Heart left ventricle (tissue), 16 donors: ENCODE measurements around the gene THSD7B. TPM values are rescaled to one million over a fixed set of nuclear protein-coding genes. Genes with fewer than 3 reads are reported as not detected.
A peak's percentile ranks its signal among the peaks of the same experiment; 100 is the strongest.

Source experiments
- ATAC-seq, 4 donors: fragments of 200-7000 bp; cut with Tn5 transposase; one replicate each; pipeline ENCODE4 v1.9.1; 2020 to 2022; ENCODE audit warnings: moderate library complexity in 4 of 4, mild to moderate bottlenecking in 3 of 4, moderate number of reproducible peaks in 1 of 4
- DNase-seq, 5 donors: peaks; one replicate each; pipeline ENCODE4 v3.0.0-alpha.2; 2020
- H3K27ac ChIP-seq, 12 donors: fragments of 200-600 bp; sonication (generic) in 4 of 12; one replicate each; pipeline versions ENCODE4 v1.5.0 to v1.8.0; 2016 to 2022; ENCODE audit warnings: mild to moderate bottlenecking in 2 of 12
- H3K27me3 ChIP-seq, 9 donors: fragments of 200-600 bp; sonication (generic) in 2 of 9; one replicate each; pipeline versions ENCODE4 v1.5.1 to v1.8.0; 2016 to 2022; ENCODE audit warnings: mild to moderate bottlenecking in 3 of 9
- H3K36me3 ChIP-seq, 9 donors: fragments of 200-600 bp; sonication (generic) in 2 of 9; one replicate each; pipeline versions ENCODE4 v1.5.0 to v1.8.0; 2018 to 2022; ENCODE audit warnings: mild to moderate bottlenecking in 2 of 9
- H3K4me1 ChIP-seq, 12 donors: fragments of 200-600 bp; sonication (generic) in 4 of 12; one replicate each; pipeline versions ENCODE4 v1.5.0 to v1.8.0; 2016 to 2022; ENCODE audit warnings: mild to moderate bottlenecking in 3 of 12
- H3K4me3 ChIP-seq, 12 donors: fragments of 200-600 bp; sonication (generic) in 4 of 12; one replicate each; pipeline versions ENCODE4 v1.5.0 to v1.8.0; 2017 to 2022; ENCODE audit warnings: mild to moderate bottlenecking in 9 of 12, moderate library complexity in 4 of 12
- H3K9me3 ChIP-seq, 12 donors: fragments of 200-600 bp; sonication (generic) in 4 of 12; one replicate each; pipeline versions ENCODE4 v1.5.0 to v1.8.0; 2016 to 2022; ENCODE audit warnings: mild to moderate bottlenecking in 1 of 12
- POLR2A ChIP-seq, 2 donors: fragments of 450-650 bp; IDR thresholded peaks; one replicate each; pipeline ENCODE4 v1.6.1; 2017; ENCODE audit warnings: antibody characterized with exemption in 2 of 2, mild to moderate bottlenecking in 2 of 2, moderate library complexity in 2 of 2
- WGBS, 4 donors: extraction: QIAGEN DNeasy Blood & Tissue Kit in 2 of 4; methylation state at CpG; one replicate each; pipeline versions ENCODE4 v1.1.5 to v1.1.7; 2013 to 2018; 5-methylcytosine and 5-hydroxymethylcytosine counted together
- intact Hi-C, 10 donors: fragments of 100-400 bp; cut with DNase I; formaldehyde crosslinking; loops; one replicate each; pipeline versions ENCODE4 v1.11.1 to v1.14.2; 2022
- polyA plus RNA-seq, 2 donors: library from polyadenylated mRNA; stranded (reverse); fragments of 200-250 nt; gene quantifications; one replicate each; pipeline ENCODE4 v1.2.3, GENCODE V29; 2013
- total RNA-seq, 9 donors: library from RNA; depleted of rRNA in 2 of 9; stranded (reverse); fragments of >200 nt in 2 of 9; fragmentation: NEBNext Ultra II Directional in 3 of 9; extraction: Animal tissue kit (Norgen Biotek cat#: 25700) in 3 of 9; gene quantifications; one replicate each; pipeline versions ENCODE4 v1.1.0 to v1.2.4, GENCODE V29; 2016 to 2023
- TF ChIP-seq, protein P1 (sequence below), 12 donors: fragments of 200-600 bp; sonication (generic) in 4 of 12; IDR thresholded peaks; one replicate each; pipeline versions ENCODE4 v1.5.0 to v1.8.0; 2018 to 2022; ENCODE audit warnings: antibody characterized with exemption in 12 of 12, mild to moderate bottlenecking in 5 of 12
- donor health status: ischemic (EF 13 %, LVEDD 7.1; RV severe dilation, severe dysfunction).
- donor health status: healthy with polysubstance abuse.
- donor health status: DM: no; HTN: yes; CAD: no.
- donor health status: DM: no; HTN: no; CAD: no.
- donor health status: ischemic (EF 25% LVEDD 6.9; RV normal size, moderate dysfunction).
- donor health status: ischemic (EF 25% LVEDD 5.7; RV mildly dilated, moderate dysfunction).
- donor health status: healthy.
- donor health status: DM: yes; HTN: yes; CAD: no.
- donor health status: ischemic (EF 35%, LVEDD 5.7; RV mildly dilated, moderate dysfunction).
- donor health status: nonischemic (EF 11% LVEDD 7.7; RV severe dilation, severe dysfunction).
- donor health status: DM: yes; HTN: yes; CAD: no.
- donor health status: PGD.
- donor health status: ischemic (EF 29% LVEDD 5.4; RV normal size, mild dysfunction).
- donor health status: nonischemic (EF 23%, LVEDD 6.1; RV moderate dilation, normal function).

Gene THSD7B
- total and polyA plus RNA-seq, 11 donors = 0.04 to 0.43 (median 0.17) TPM

DNA sequence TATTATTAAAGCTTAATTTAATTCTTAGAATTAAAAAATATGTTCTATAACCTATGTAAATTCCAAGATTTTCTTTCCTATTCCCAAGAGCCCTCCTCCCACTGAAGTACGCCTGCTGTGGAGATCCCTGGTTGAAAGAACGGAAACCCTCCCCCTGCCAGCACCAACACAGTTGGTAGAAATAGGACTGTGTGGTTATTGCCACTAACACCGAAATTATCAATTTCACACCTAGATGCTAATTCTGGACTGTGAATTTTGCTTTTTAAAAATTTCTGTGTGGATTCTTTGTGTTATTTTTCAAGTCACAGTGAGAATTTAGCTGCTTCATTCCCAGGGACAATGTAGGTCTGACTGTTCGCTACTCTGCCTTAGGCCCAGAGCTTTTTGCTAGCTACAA, 893.1 kb downstream of the THSD7B start:
- no peak for TF ChIP-seq POLR2A (IDR thresholded peaks at IDR 0.05)
- TF ChIP-seq, protein P1, sequence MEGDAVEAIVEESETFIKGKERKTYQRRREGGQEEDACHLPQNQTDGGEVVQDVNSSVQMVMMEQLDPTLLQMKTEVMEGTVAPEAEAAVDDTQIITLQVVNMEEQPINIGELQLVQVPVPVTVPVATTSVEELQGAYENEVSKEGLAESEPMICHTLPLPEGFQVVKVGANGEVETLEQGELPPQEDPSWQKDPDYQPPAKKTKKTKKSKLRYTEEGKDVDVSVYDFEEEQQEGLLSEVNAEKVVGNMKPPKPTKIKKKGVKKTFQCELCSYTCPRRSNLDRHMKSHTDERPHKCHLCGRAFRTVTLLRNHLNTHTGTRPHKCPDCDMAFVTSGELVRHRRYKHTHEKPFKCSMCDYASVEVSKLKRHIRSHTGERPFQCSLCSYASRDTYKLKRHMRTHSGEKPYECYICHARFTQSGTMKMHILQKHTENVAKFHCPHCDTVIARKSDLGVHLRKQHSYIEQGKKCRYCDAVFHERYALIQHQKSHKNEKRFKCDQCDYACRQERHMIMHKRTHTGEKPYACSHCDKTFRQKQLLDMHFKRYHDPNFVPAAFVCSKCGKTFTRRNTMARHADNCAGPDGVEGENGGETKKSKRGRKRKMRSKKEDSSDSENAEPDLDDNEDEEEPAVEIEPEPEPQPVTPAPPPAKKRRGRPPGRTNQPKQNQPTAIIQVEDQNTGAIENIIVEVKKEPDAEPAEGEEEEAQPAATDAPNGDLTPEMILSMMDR (IDR thresholded peaks at IDR 0.05) = no peak
- no peak overlapping the region for H3K4me3 ChIP-seq
- no peak overlapping the region for H3K27ac ChIP-seq
- intact Hi-C loops = no loop called here
- H3K27me3 ChIP-seq = no peaks in the 10 kb centered on the region
- ATAC-seq (no peak), DNase-seq (no peak)
- H3K36me3 ChIP-seq = no peaks in the 10 kb centered on the region
- H3K4me1 ChIP-seq = no peaks in the 10 kb centered on the region
- 75 to 87% (median 81%) methylated on average over 4 of the region's 4 CpGs for WGBS, 4 donors
- H3K9me3 ChIP-seq = peaks cover 0 to 5% (median 0%) of the 10 kb centered on the region in 12 donors

DNA sequence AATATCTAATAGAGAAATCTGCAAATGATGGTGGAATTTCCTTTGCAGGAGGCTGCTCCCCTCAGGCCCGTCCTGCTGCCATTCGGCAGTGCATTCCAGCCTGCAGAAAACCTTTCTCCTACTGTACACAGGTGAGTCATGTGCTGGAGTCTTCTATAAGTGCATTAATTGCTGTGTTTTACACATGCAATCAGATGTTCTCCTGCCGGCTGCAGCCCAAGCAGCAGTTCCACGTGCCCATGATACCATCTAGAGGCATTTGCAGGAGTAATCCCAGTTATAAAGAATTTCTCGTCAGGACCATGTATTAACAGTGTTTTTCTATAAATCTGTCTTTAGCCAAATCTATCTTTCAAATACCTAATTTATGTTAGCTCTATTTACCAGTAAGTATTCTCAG, 894.3 kb downstream of the THSD7B start:
- WGBS, 4 donors = 49 to 66% (median 61%) methylated on average over 5 of the region's 5 CpGs
- Histone ChIP-seq H3K4me3 (no peak overlapping the region), H3K27me3 (no peaks in the 10 kb centered on the region), H3K27ac (no peak overlapping the region), H3K36me3 (no peaks in the 10 kb centered on the region), H3K4me1 (no peaks in the 10 kb centered on the region), H3K9me3 (peaks cover 0 to 5% (median 0%) of the 10 kb centered on the region in 12 donors)
- intact Hi-C loops = no loop called here
- ATAC-seq (no peak), DNase-seq (no peak)
- no peak for TF ChIP-seq POLR2A (IDR thresholded peaks at IDR 0.05)
- TF ChIP-seq, protein P1 (IDR thresholded peaks at IDR 0.05) = peak in 2 of 12 donors; percentile 7 to 11

DNA sequence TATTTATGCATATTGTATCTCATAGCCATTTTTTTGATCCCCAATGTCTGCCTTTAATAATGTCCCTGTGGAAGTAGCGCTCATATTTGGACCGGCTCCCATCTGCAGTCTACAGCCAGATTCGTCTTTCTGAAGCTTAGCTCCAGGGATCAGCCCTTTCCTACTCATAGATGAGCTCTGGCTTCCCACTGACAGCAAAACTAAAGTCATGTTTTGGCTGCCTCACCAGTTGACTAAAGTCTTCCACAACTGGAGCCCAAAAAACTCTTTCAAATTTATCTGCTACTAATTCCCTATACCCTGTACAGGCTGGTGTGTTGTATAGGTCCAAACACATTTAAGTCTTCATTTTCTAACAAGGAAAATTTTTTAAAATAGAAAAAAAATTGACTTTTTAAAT, 904.8 kb downstream of the THSD7B start:
- no peak for ATAC-seq
- TF ChIP-seq, protein P1 (IDR thresholded peaks at IDR 0.05) = no peak
- no peak for TF ChIP-seq POLR2A (IDR thresholded peaks at IDR 0.05)
- no peaks in the 10 kb centered on the region for H3K36me3 ChIP-seq
- H3K4me3 ChIP-seq = no peak overlapping the region
- peaks cover 0 to 8% (median 0%) of the 10 kb centered on the region in 12 donors for H3K4me1 ChIP-seq
- H3K9me3 ChIP-seq = no peaks in the 10 kb centered on the region
- H3K27me3 ChIP-seq = no peaks in the 10 kb centered on the region
- 70 to 83% (median 73%) methylated on average over 3 of the region's 3 CpGs for WGBS, 4 donors
- no peak overlapping the region for H3K27ac ChIP-seq
- intact Hi-C loops = loop anchor here in 2 of 10 donors (10.0 kb wide), 2 partner anchors 205 to 735 kb away; no protein-coding TSS in a partner anchor
- DNase-seq = no peak

DNA sequence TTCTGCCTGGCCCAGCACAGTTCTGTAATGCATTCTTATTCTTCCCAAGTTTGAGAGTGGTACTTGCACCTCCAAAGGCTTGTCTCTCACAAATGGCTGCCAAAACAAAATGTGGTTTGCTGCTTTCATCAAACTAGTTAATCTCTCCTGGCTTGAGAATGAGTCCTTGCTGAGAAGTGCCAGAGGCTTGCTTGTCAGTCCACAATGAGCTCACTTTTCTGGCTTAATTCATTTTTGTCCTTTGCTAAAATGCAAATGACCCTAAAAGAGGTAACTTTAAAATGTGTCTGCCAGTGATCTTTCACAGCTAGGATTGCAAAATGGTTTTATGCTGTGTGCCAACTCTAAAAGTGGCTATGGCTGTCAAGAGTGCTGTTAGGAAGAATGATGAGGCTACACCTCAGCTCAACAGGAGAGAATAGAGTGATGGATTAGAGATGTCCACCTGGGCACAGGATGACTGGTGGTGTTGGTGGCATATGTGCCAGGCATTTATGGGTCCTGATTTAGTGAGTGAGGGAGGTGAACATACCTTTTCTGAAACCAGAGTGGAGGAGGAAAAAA, 907.7 kb downstream of the THSD7B start:
- Histone ChIP-seq H3K27me3 (no peaks in the 10 kb centered on the region), H3K4me3 (no peak overlapping the region), H3K27ac (peak overlapping the region in 1 of 12 donors; percentile 11), H3K4me1 (peaks cover 0 to 8% (median 0%) of the 10 kb centered on the region in 12 donors), H3K36me3 (no peaks in the 10 kb centered on the region), H3K9me3 (no peaks in the 10 kb centered on the region)
- DNase-seq (peak in 1 of 5 donors; percentile 32), ATAC-seq (peak in 2 of 4 donors; percentile 85 to 88)
- intact Hi-C loops = loop anchor here in 2 of 10 donors (10.0 kb wide), 2 partner anchors 208 to 738 kb away; no protein-coding TSS in a partner anchor
- TF ChIP-seq, protein P1 (IDR thresholded peaks at IDR 0.05) = no peak
- TF ChIP-seq POLR2A (IDR thresholded peaks at IDR 0.05) = no peak
